Measurements from ENCODE around the gene WTAP. TPM values are rescaled to one million over a fixed set of nuclear protein-coding genes. Genes with fewer than 3 reads are reported as not detected.
"Not testable (repeated sequence)": the region's sequence is repeated elsewhere in the genome, so short reads cannot be mapped to it uniquely, and the experiment has no call there.

WTAP gene
- total RNA-seq, 1 donor = 159 TPM

GRCh38 chr6:159715166-159715565 is 12.1 kb upstream of the WTAP start:
- no peak for TF ChIP-seq CTCF (IDR thresholded peaks at IDR 0.05; ENCODE audit: insufficient read depth, low read depth, low read length)
- no peak overlapping the region for H3K4me3 ChIP-seq (ENCODE audit: low read depth, low read length)
- DNase-seq (ENCODE audit: low read depth) = peak; percentile 55

- H3K4me3 ChIP-seq (ENCODE audit: low read depth, low read length) = no peak overlapping the region
- TF ChIP-seq CTCF (IDR thresholded peaks at IDR 0.05; ENCODE audit: insufficient read depth, low read depth, low read length) = no peak
- no peak for DNase-seq (ENCODE audit: low read depth)
These were observed 11.7 kb upstream of the WTAP start for GRCh38 chr6:159715605-159716004.

- peak; percentile 97 for DNase-seq (ENCODE audit: low read depth)
- H3K4me3 ChIP-seq (ENCODE audit: low read depth, low read length) = peak overlapping the region; percentile 12
- no peak for TF ChIP-seq CTCF (IDR thresholded peaks at IDR 0.05; ENCODE audit: insufficient read depth, low read depth, low read length)
These were observed 10.8 kb upstream of the WTAP start for GRCh38 chr6:159716247-159717096.

- no peak for TF ChIP-seq CTCF (IDR thresholded peaks at IDR 0.05; ENCODE audit: insufficient read depth, low read depth, low read length)
- H3K4me3 ChIP-seq (ENCODE audit: low read depth, low read length) = no peak overlapping the region
- peak; percentile 14 for DNase-seq (ENCODE audit: low read depth)
These were observed 8.7 kb upstream of the WTAP start for GRCh38 chr6:159718634-159719033.

GRCh38 chr6:159719287-159719686 is 8.0 kb upstream of the WTAP start:
- DNase-seq (ENCODE audit: low read depth) = peak; percentile 15
- TF ChIP-seq CTCF (IDR thresholded peaks at IDR 0.05; ENCODE audit: insufficient read depth, low read depth, low read length) = no peak
- H3K4me3 ChIP-seq (ENCODE audit: low read depth, low read length) = no peak overlapping the region

GRCh38 chr6:159720708-159721107 is 6.6 kb upstream of the WTAP start:
- TF ChIP-seq CTCF (IDR thresholded peaks at IDR 0.05; ENCODE audit: insufficient read depth, low read depth, low read length) = peak; percentile 47
- DNase-seq (ENCODE audit: low read depth) = peak; percentile 34
- H3K4me3 ChIP-seq (ENCODE audit: low read depth, low read length) = no peak overlapping the region

- not testable (repeated sequence) for DNase-seq (ENCODE audit: low read depth); H3K4me3 ChIP-seq (ENCODE audit: low read depth, low read length)
These were observed 5.3 kb upstream of the WTAP start for GRCh38 chr6:159721981-159722380.
